SH-SY5Y (cell line): ENCODE measurements around the gene CCDC159.

Experiments
- GATA2 ChIP-seq: IDR thresholded peaks from 2 replicates; pipeline ENCODE4 v1.6.1; 2011; ENCODE audit warnings: mild to moderate bottlenecking, low read depth, low read length
- GATA3 ChIP-seq: IDR thresholded peaks from 2 replicates; pipeline ENCODE4 v1.6.1; 2011; ENCODE audit warnings: low read depth, mild to moderate bottlenecking, low read length, moderate library complexity

- TF ChIP-seq GATA2 (no peak), GATA3 (no peak)
Observed at GRCh38 chr19:11325544-11325943, 20.8 kb upstream of the CCDC159 start.
